MM.1S (cell line): ENCODE measurements around the gene SIK2.

Source experiments
- DNase-seq: peaks from one replicate; pipeline ENCODE4 v3.0.0-alpha.2; 2015
- H2AFZ ChIP-seq: fragments of 300-600 bp; sonication (generic); 2 replicates; pipeline ENCODE4 v1.6.0; 2016; ENCODE audit warnings: antibody characterized with exemption, low read length
- H3F3A ChIP-seq: fragments of 300-600 bp; sonication (generic); 2 replicates; pipeline ENCODE4 v1.6.1; 2016; ENCODE audit warnings: mild to moderate bottlenecking, antibody characterized with exemption, low read length, moderate library complexity, mixed read lengths; ENCODE audit not compliant: insufficient read depth
- H3K27ac ChIP-seq: fragments of 300-600 bp; sonication (generic); 2 replicates; pipeline ENCODE4 v1.5.1; 2016; ENCODE audit warnings: mild to moderate bottlenecking, low read length
- H3K27me3 ChIP-seq: fragments of 300-600 bp; sonication (generic); replicated peaks from 2 replicates; pipeline ENCODE4 v1.6.0; 2016; ENCODE audit warnings: low read length; ENCODE audit not compliant: insufficient read depth
- H3K36me3 ChIP-seq: fragments of 300-600 bp; sonication (generic); replicated peaks from 2 replicates; pipeline ENCODE4 v1.6.1; 2016; ENCODE audit warnings: mild to moderate bottlenecking, low read length, mixed read lengths; ENCODE audit not compliant: insufficient read depth
- H3K4me1 ChIP-seq: fragments of 300-600 bp; sonication (generic); 2 replicates; pipeline ENCODE4 v1.6.1; 2016; ENCODE audit warnings: low read length, mixed read lengths
- H3K4me2 ChIP-seq: fragments of 300-600 bp; sonication (generic); 2 replicates; pipeline ENCODE4 v1.6.0; 2016; ENCODE audit warnings: low read depth, low read length
- H3K4me3 ChIP-seq: fragments of 300-600 bp; sonication (generic); 2 replicates; pipeline ENCODE4 v1.5.1; 2016; ENCODE audit warnings: low read length, mixed read lengths
- H3K79me2 ChIP-seq: fragments of 300-600 bp; sonication (generic); 2 replicates; pipeline ENCODE4 v1.6.1; 2016; ENCODE audit warnings: mixed run types, low read length, mixed read lengths
- H3K9ac ChIP-seq: fragments of 300-600 bp; sonication (generic); 2 replicates; pipeline ENCODE4 v1.6.1; 2016; ENCODE audit warnings: low read length, mixed read lengths
- H3K9me2 ChIP-seq: fragments of 300-600 bp; sonication (generic); replicated peaks from 2 replicates; pipeline ENCODE4 v1.6.1; 2016; ENCODE audit warnings: mild to moderate bottlenecking, low read length, mixed read lengths; ENCODE audit not compliant: insufficient read depth
- H3K9me3 ChIP-seq: fragments of 300-600 bp; sonication (generic); replicated peaks from 2 replicates; pipeline ENCODE4 v1.6.1; 2016; ENCODE audit warnings: mild to moderate bottlenecking, low read length, mixed read lengths; ENCODE audit not compliant: insufficient read depth
- H4K20me1 ChIP-seq: fragments of 300-600 bp; sonication (generic); 2 replicates; pipeline ENCODE4 v1.6.1; 2016; ENCODE audit warnings: mild to moderate bottlenecking, low read length, moderate library complexity, mixed read lengths; ENCODE audit not compliant: insufficient read depth
- CTCF ChIP-seq: fragments of 300-600 bp; sonication (generic); IDR thresholded peaks from 2 replicates; pipeline ENCODE4 v1.5.1; 2016; ENCODE audit warnings: antibody characterized with exemption, low read length, mixed read lengths
- EZH2 ChIP-seq: fragments of 300-600 bp; sonication (generic); optimal IDR thresholded peaks from 2 replicates; pipeline ENCODE3; 2017; ENCODE audit warnings: low read depth, mild to moderate bottlenecking, antibody characterized with exemption, low read length, mixed read lengths
- EZH2phosphoT487 ChIP-seq: fragments of 300-600 bp; sonication (generic); IDR thresholded peaks from 2 replicates; pipeline ENCODE4 v1.6.1; 2018; ENCODE audit warnings: antibody characterized with exemption, low read length

SIK2 gene

GRCh38 chr11:111633756-111634362 lies 31.6 kb downstream of the SIK2 start:
- Histone ChIP-seq H3K4me1 (peaks cover 25% of the 10 kb centered on the region), H3K9me3 (no peaks in the 10 kb centered on the region), H3K36me3 (no peaks in the 10 kb centered on the region), H3K9me2 (no peaks in the 10 kb centered on the region), H3K4me3 (no peak overlapping the region), H3F3A (peaks cover 7% of the 10 kb centered on the region; the same call in 1 of the 2 replicates), H2AFZ (no peak overlapping the region), H3K27ac (peak overlapping the region; percentile 19; the same call in 1 of the 2 replicates), H3K79me2 (0 out of 2 replicates have a peak, but pooled peaks cover 4% of the 10 kb centered on the region), H3K27me3 (no peaks in the 10 kb centered on the region), H3K4me2 (peak overlapping the region; percentile 23; the same call in 1 of the 2 replicates), H3K9ac (no peak overlapping the region), H4K20me1 (no peaks in the 10 kb centered on the region)
- DNase-seq: peak; percentile 59
- TF ChIP-seq EZH2: no peak
- no peak for TF ChIP-seq EZH2phosphoT487
- no peak for TF ChIP-seq CTCF

- DNase-seq: no peak
- H3K4me2 ChIP-seq: no peak overlapping the region
Observed at GRCh38 chr11:111634981-111635705, 32.9 kb downstream of the SIK2 start.

GRCh38 chr11:111635706-111636045 lies 33.4 kb downstream of the SIK2 start:
- Histone ChIP-seq H3K9me3 (no peaks in the 10 kb centered on the region), H3K9me2 (no peaks in the 10 kb centered on the region), H3K9ac (no peak overlapping the region), H3K27me3 (no peaks in the 10 kb centered on the region), H3K79me2 (0 out of 2 replicates have a peak, but pooled peaks cover 4% of the 10 kb centered on the region), H3K4me1 (peaks cover 23% of the 10 kb centered on the region), H3K4me2 (no peak overlapping the region), H3K36me3 (no peaks in the 10 kb centered on the region), H3K27ac (no peak overlapping the region), H3F3A (0 out of 2 replicates have a peak, but pooled peaks cover 7% of the 10 kb centered on the region), H4K20me1 (no peaks in the 10 kb centered on the region), H2AFZ (no peak overlapping the region), H3K4me3 (no peak overlapping the region)
- TF ChIP-seq EZH2 (no peak), CTCF (no peak), EZH2phosphoT487 (no peak)
- no peak for DNase-seq

More at GRCh38 chr11:111634981-111635705, 32.9 kb downstream of the SIK2 start:
- Histone ChIP-seq H3K9me3 (no peaks in the 10 kb centered on the region), H3K27me3 (no peaks in the 10 kb centered on the region), H3K4me3 (no peak overlapping the region), H3K79me2 (0 out of 2 replicates have a peak, but pooled peaks cover 4% of the 10 kb centered on the region), H3K4me1 (peaks cover 25% of the 10 kb centered on the region), H3K27ac (no peak overlapping the region), H4K20me1 (no peaks in the 10 kb centered on the region), H2AFZ (no peak overlapping the region), H3K9me2 (no peaks in the 10 kb centered on the region), H3F3A (0 out of 2 replicates have a peak, but pooled peaks cover 7% of the 10 kb centered on the region), H3K9ac (no peak overlapping the region), H3K36me3 (no peaks in the 10 kb centered on the region)
- TF ChIP-seq CTCF: no peak
